Bronchial epithelial cell (primary cell): ENCODE data around the gene UBE2J2. TPM values are rescaled to one million over a fixed set of nuclear protein-coding genes. Genes with fewer than 3 reads are reported as not detected.

Experiments
- DNase-seq: peaks from one replicate; pipeline ENCODE4 v3.0.0-alpha.2; 2010; ENCODE audit warnings: low read depth
- FAIRE-seq: peaks from 2 replicates; lab custom pipeline; 2011; peaks lifted over from hg19 to GRCh38; lab: Jason Lieb, UNC
- H3K27me3 ChIP-seq: 2 replicates; pipeline ENCODE4 v1.5.1; 2011; ENCODE audit warnings: low read length; ENCODE audit not compliant: control insufficient read depth, insufficient read depth
- H3K36me3 ChIP-seq: 2 replicates; pipeline ENCODE4 v1.5.1; 2011; ENCODE audit warnings: low read length; ENCODE audit not compliant: control insufficient read depth, insufficient read depth
- H3K4me3 ChIP-seq: 2 replicates; pipeline ENCODE4 v1.5.1; 2011; ENCODE audit warnings: mild to moderate bottlenecking, low read depth, low read length, control low read depth
- CTCF ChIP-seq: IDR thresholded peaks from 2 replicates; pipeline ENCODE4 v1.5.1; 2011; ENCODE audit warnings: mild to moderate bottlenecking, moderate library complexity, low read length, control low read depth, inconsistent platforms; ENCODE audit not compliant: insufficient read depth, severe bottlenecking
- total RNA-seq: library from RNA; depleted of rRNA; stranded (reverse); fragments of >200 nt; gene quantifications from 2 replicates; pipeline ENCODE4 v1.2.1, GENCODE V29; 2014

The UBE2J2 gene
- total RNA-seq, 1 donor from 2014 or later, result 41.3 TPM

- peaks cover 33% of the 10 kb centered on the region for H3K36me3 ChIP-seq
- DNase-seq (no peak), FAIRE-seq (no peak)
- H3K27me3 ChIP-seq, result no peaks in the 10 kb centered on the region
- H3K4me3 ChIP-seq, result no peak overlapping the region
- no peak for TF ChIP-seq CTCF
Observed at GRCh38 chr1:1219341-1219740, 54.3 kb downstream of the UBE2J2 start.

DNA sequence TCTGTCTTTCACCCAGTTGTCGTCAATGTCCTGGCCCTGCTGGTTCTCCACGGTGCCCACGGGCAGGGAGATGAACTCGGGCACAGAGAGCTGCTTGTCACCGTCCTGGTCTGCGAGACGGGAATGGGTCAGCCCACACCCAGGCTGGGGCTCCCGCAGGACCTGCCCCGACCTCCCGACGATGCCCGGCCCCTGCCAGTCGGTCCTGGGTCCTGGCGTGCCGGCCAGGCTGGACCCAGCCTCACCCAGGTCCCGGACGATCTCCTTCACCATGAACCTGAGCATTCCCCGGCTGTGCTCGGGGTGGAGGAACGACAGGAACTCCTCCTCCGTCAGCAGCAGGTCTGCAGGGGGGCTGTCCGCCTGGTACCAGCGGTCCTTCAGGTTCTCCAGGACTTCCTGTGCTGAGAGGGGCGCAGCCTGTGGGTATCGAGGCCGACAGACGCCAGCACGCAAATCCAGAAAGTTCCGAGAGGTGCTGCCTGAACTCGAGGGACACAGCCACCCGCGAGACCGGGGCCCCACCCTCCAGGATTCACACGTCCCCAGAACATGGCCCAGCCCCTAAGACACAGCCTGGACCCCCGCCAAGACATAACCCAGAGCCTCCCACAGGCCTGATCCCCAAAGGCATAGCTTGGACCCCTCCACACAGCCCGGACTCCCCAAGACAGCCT lies 55.0 kb downstream of the UBE2J2 start:
- no peak overlapping the region for H3K4me3 ChIP-seq
- H3K36me3 ChIP-seq, result peaks cover 33% of the 10 kb centered on the region
- FAIRE-seq, result no peak

DNA sequence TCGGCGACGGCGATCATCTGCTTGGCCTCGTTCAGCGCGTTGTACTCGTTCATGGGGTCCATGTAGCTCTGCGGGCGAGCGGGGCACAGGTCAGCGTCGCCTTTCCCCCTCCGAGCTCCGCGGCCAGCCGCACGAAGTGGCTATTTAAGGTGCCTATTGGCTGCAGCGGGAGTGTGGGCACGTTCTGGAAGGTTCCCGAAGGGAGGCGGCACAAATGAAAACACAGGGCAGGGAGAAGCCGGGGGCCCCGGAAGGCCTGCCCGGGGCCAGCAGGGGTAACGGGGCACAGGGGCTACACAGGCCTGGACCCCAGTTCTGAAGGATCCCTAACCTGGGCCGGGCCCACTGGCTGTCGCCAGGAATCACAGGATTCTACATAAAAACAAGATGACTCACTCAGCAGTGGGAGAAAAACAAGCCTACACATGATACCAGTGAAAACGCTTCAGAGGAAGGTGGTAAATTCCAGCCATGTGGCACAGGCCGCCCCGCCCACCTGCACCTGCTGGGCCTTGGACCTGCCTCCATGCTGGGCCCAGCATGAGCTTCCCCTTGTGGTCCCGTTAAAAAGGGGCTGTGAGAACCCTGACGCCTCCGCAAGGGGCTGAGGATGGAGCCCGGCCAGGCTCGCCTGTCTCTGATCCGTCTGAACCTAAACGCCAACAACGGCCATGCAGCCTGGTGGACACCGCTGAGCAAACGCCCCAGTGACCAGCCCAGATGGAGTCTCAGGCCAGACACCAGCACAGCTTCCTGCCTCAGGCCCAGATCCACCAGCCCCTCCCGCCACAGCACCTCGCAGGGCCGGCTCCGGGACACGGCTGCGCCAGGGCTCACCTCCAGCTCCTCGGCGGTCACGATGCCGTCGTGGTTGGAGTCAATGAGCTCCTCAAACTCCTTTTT lies 55.8 kb downstream of the UBE2J2 start:
- Histone ChIP-seq H3K4me3 (no peak overlapping the region), H3K27me3 (no peaks in the 10 kb centered on the region), H3K36me3 (peaks cover 26% of the 10 kb centered on the region)
- TF ChIP-seq CTCF, result no peak
- DNase-seq, result peak; percentile 79
- no peak for FAIRE-seq

More for the DNA sequence above, 55.0 kb downstream of the UBE2J2 start:
- H3K27me3 ChIP-seq, result no peaks in the 10 kb centered on the region
- no peak for TF ChIP-seq CTCF
- no peak for DNase-seq

DNA sequence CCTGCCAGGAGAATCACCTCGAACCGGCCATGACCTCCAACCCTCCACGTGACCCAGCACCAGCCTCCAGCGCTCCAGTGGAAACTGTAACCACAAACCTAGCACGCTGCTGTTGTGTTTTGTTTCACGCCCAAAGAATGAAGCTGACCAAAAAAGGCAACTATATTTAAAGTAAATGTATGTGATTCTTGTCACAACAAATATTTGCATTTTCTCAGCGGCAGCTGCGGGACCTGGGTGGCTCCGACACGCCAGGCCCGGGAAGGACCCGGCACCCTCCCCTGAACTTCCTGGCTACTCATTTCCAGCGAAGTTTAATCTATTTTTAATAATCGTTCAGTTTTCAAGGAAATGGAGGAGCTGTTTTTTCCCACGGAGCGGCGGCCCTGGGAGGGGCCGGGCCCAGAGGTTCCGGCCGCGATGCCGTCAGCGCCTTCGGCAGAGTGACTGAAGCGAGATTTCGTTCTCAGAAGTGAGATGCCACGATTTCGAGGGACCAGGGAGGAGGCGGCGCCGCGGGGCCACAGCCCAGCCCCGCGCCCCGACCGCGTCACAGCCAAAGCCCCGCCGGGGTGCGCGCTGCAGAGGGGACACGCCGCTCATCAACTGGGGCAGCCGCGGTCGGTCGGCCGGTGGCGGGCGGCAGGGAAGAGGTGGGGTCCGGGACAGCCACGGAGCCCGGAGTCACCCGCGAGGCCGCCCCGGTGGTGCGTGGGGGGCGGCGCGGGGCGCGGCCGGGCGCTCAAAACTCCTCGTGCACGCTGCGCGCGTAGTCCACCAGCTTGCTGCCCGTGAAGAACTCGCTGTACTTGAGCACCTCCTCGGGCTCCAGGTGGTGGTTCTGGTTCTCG lies 56.7 kb downstream of the UBE2J2 start:
- Histone ChIP-seq H3K27me3 (no peaks in the 10 kb centered on the region), H3K36me3 (peaks cover 19% of the 10 kb centered on the region), H3K4me3 (no peak overlapping the region)
- TF ChIP-seq CTCF, result no peak
- DNase-seq, result no peak
- FAIRE-seq, result no peak

DNA sequence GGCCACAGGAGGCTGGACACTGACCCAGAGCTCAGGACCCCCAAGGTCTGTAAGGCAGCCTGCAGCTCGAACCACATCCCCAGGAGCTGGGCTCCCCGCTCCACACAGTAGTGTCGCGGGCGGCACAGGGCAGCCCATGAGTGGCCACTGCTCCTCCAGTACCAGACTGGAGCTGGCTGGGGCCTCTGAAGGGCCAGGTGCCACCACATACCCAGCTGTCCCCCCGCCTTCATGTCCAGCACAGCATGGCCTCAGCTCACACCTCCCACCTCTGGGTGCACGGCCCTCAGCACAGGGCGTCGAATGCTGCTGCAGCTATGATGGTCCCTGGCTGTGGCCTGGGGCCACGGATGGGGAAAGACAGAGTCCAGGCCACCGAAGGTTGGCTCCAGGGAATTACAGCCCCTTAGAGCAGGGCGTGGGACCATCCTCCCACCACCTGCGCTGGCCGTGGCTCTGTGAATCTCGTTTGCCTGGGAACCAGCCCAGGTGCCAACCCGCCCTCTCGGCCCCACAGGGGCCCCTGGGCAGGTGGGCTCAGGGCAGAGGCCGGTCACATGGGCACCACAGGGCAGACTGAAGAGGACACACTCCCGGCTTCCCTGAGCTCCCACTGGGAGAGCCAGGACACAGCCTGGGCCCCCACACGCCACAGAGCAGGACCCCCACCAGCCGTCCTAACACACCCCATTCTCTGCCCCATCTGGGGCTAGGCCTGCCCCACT lies 57.6 kb downstream of the UBE2J2 start:
- TF ChIP-seq CTCF, result no peak
- no peaks in the 10 kb centered on the region for H3K27me3 ChIP-seq
- H3K36me3 ChIP-seq, result peaks cover 15% of the 10 kb centered on the region
- FAIRE-seq (no peak), DNase-seq (no peak)
- no peak overlapping the region for H3K4me3 ChIP-seq
